ENCODE data around the gene PDE10A.

The PDE10A gene

DNA sequence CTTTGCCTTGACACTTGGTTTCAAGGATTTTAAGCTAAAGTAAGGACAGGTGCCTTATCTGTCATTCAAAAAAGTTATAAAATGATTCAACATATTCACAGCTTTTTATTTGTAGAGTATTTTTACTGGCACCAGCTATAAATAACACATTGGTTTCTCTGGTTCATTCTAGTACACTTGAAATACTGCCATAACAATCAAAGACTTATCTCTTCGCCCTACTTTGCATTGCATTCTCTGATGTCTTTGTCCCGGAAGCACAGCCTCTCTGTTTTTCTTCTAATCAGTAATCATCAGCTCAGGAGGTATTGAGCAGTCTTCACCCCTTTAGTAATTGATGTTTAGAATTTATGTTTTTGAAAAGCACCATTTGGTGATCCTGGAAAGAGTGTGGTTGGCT, 156.4 kb downstream of the PDE10A start:
- TF ChIP-seq, protein P1, sequence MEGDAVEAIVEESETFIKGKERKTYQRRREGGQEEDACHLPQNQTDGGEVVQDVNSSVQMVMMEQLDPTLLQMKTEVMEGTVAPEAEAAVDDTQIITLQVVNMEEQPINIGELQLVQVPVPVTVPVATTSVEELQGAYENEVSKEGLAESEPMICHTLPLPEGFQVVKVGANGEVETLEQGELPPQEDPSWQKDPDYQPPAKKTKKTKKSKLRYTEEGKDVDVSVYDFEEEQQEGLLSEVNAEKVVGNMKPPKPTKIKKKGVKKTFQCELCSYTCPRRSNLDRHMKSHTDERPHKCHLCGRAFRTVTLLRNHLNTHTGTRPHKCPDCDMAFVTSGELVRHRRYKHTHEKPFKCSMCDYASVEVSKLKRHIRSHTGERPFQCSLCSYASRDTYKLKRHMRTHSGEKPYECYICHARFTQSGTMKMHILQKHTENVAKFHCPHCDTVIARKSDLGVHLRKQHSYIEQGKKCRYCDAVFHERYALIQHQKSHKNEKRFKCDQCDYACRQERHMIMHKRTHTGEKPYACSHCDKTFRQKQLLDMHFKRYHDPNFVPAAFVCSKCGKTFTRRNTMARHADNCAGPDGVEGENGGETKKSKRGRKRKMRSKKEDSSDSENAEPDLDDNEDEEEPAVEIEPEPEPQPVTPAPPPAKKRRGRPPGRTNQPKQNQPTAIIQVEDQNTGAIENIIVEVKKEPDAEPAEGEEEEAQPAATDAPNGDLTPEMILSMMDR (IDR thresholded peaks at IDR 0.05): no peak

DNA sequence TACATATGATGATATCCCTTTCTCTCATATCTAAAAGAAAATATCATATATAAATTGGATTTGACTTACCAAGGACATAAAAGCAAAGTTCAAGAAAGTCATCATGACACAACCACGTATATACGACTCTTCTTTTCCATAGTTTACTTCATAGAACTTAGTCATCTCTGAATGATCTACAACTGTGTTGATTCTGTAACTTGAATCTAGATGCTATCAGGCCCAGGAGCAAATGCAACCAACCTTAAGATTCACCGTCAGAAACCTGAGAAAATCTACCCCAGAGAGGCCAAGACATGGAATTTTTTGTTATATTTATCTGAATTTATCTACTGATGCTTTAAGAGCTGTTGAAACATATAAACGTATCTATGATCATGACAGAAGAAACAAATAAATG, 165.6 kb downstream of the PDE10A start:
- TF ChIP-seq, protein P1 (IDR thresholded peaks at IDR 0.05): no peak

DNA sequence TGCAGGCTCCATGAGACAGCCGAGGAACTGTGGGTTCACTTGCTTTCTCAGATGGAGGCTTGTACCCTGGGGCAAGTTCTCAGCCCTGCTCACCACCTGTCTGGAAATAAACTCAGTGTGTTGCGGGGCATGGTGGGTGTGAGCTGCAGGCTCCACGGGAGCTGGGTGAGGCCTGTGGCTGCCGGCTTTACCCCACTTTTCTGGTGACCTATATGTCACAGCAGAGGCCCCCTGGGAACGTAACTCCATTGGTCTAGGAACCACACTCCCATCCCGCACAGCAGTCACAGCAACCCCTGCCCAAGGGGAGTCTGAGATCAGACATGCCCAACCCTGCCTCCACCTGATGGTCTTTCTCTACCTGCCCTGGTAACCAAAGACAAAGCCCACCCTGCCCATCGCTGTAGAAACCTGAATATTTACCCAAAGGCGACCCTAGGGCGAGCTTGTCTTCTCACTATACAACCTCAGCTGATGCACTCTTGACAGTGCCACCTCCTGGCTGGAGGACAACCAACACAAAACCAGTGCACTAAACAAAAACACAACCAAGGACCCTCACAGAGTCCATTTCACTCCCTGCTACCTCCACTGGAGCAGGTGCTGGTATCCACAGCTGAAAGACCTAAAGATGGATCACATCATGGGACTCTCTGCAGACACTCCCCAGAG, 174.3 kb downstream of the PDE10A start:
- TF ChIP-seq, protein P1 (IDR thresholded peaks at IDR 0.05): no peak

DNA sequence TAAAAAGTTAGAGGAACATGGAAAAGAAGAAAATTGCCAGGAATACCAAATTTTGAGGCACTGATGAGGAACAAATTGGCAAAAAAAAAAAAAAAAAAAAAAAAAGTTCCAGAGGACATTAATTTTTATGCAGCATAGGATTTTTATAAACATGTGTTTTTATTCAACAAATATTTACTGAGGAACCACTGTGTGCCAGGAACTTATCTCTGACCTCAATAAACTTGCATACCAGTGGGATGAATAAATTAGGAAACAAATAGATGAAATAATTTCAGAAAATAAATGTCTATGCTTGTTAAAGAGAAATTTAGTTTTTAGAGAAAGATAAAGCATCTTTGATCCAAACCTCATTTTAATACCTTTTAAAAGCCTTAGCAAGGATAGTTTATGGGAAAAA, 175.1 kb downstream of the PDE10A start:
- TF ChIP-seq, protein P1 (IDR thresholded peaks at IDR 0.05): no peak

DNA sequence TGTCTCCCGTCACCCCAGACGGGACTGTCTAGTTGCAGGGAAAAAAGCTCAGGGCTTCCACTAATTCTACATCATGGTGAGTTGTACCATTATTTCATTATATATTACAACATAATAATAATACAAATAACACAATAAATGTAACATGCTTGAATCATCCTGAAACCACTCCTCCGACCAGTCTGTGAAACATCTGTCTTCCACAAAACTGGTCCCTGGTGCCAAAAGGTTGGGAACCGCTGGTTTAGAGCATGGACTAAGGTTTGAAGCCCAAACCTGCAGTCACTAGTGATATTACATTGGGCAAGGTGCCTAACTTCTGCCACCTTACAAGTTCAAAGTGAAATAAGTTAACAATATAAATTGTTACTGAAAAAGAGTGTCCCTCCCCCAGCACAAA, 175.7 kb downstream of the PDE10A start:
- TF ChIP-seq, protein P1 (IDR thresholded peaks at IDR 0.05): no peak

DNA sequence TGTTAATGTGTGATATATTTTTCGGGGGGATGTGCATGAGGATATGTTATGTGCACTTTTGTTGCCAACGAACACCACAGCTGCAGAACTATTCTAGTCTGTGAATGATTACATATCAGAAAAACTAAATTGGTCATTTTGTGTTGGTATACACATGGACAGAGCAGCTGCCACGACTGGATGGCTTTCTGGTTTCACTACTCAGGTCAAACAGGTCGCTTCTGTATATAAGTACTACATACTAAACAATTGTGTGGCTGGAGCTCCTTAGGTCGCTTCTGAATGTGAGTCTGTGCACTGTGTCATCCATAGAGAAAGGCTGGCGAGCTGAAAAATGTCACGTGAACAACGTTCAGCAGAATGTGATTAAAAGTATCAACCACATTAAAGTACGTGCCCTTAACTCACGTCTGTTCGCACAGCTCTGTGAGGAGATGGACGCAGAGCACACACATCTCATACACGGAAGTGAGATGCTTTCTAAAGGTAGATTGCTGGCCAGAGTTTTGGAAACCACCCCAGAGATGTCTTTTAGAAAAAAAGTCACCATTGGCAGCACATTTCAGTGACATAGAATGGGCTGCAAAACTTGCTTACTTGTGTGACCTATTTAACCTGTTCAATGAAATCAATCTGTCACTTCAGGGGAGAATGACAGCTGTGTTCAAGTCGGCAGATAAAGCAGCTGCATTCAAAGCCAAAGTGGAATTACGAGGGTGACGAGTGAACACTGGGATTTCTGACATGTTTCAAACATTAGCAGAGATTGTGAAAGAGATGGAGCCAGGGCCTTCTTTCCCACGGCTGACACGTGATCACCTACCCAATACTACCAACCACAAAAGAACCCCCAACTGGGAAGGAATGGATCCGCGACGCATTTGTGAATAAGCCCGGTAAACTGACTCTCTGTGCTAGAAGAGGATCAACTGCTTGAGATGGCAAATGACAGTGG, 176.6 kb downstream of the PDE10A start:
- TF ChIP-seq, protein P1 (IDR thresholded peaks at IDR 0.05): no peak

DNA sequence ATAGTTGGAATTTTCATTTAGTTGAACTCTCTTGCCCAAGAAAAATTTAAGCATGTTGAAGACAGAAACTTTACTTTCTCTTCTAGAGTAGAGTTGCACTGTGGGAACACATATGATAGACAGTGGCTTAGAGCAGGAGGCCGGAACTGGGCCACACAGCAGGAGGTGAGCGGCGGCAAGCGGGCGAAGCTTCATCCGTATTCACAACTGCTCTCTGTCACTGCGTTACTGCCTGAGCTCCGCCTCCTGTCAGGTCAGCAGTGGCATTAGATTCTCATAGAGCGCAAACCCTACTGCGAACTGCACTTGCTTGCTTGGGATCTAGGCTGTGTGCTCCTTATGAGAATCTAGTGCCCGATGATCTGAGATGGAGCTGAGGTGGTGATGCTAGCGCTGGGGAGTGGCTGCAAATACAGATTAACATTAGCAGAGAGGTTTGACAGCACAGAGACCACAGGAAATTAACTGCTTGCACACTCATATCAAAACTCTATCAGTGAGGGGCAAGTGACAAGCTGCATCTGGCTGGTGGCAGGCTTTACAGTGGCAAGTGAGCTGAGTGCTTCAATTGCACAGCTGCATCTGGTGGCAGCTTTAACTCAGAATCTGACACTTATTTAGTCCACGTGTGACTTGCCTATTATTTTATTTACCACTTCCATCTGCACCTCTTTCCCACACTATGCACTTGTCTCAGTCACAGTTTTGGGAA, 178.7 kb downstream of the PDE10A start:
- TF ChIP-seq, protein P1 (IDR thresholded peaks at IDR 0.05): no peak
